ENCODE measurements around the gene LIN54.
"Not testable (repeated sequence)": the region's sequence is repeated elsewhere in the genome, so short reads cannot be mapped to it uniquely, and the experiment has no call there.

LIN54 gene

GRCh38 chr4:82930848-82931755 is 79.5 kb downstream of the LIN54 start:
- no peak for DNase-seq

- no peak for DNase-seq
Observed at GRCh38 chr4:82921795-82922194, 88.8 kb downstream of the LIN54 start.

GRCh38 chr4:82919386-82919785 is 91.2 kb downstream of the LIN54 start:
- no peak for DNase-seq

- DNase-seq, result no peak
Observed at GRCh38 chr4:82918091-82918490, 92.5 kb downstream of the LIN54 start.

- DNase-seq, result not testable (repeated sequence)
Observed at GRCh38 chr4:82913968-82914367, 96.7 kb downstream of the LIN54 start.

- DNase-seq, result no peak
Observed at GRCh38 chr4:82913305-82913704, 97.3 kb downstream of the LIN54 start.

GRCh38 chr4:82909326-82909725 is 101.3 kb downstream of the LIN54 start:
- no peak for DNase-seq

- no peak for DNase-seq
Observed at GRCh38 chr4:82906469-82906868, 104.2 kb downstream of the LIN54 start.

GRCh38 chr4:82905205-82905604 is 105.4 kb downstream of the LIN54 start:
- DNase-seq, result no peak

GRCh38 chr4:82903737-82904136 is 106.9 kb downstream of the LIN54 start:
- DNase-seq, result no peak

- no peak for DNase-seq
Observed at GRCh38 chr4:82901183-82901718, 109.4 kb downstream of the LIN54 start.

GRCh38 chr4:82900411-82901182 is 110.0 kb downstream of the LIN54 start, which contains the start of gene THAP9:
THAP9 (plus strand) TSS chr4:82900735; CDS start chr4:82900803, 68 bp downstream.
- DNase-seq, result peak; percentile 98

- no peak for DNase-seq
Observed at GRCh38 chr4:82900066-82900410, 110.6 kb downstream of the LIN54 start.

GRCh38 chr4:82899374-82900065 is 111.1 kb downstream of the LIN54 start:
- no peak for DNase-seq

- no peak for DNase-seq
Observed at GRCh38 chr4:82898322-82899243, 112.0 kb downstream of the LIN54 start.

- DNase-seq, result no peak
Observed at GRCh38 chr4:82896755-82897154, 113.9 kb downstream of the LIN54 start.

- DNase-seq, result no peak
Observed at GRCh38 chr4:82893942-82894341, 116.7 kb downstream of the LIN54 start.

- no peak for DNase-seq
Observed at GRCh38 chr4:82892467-82892802, 118.2 kb downstream of the LIN54 start.

GRCh38 chr4:82891707-82892466 is 118.7 kb downstream of the LIN54 start:
- no peak for DNase-seq

GRCh38 chr4:82890901-82891706 is 119.5 kb downstream of the LIN54 start, which contains the start of gene SEC31A:
SEC31A (minus strand) TSS chr4:82891153; CDS start chr4:82881936, 9,217 bp downstream.
- peak; percentile 71 for DNase-seq
